ENCODE results near the gene IRF9.

- TF ChIP-seq GATA3 (IDR thresholded peaks at IDR 0.05; ENCODE audit: low read depth, low read length) (no peak), GATA2 (IDR thresholded peaks at IDR 0.05; ENCODE audit: low read depth, low read length) (no peak)
Measured at GRCh38 chr14:24135584-24135833, 25.6 kb upstream of the IRF9 start.
